K562 (cell line): ENCODE data around the gene CCDC124. TPM values are rescaled to one million over a fixed set of nuclear protein-coding genes. Genes with fewer than 3 reads are reported as not detected.

Source experiments
- CHAMP1 ChIP-seq: fragments of 450-650 bp; IDR thresholded peaks from 2 replicates; pipeline ENCODE4 v1.6.1; 2016; ENCODE audit warnings: mild to moderate bottlenecking
- ELF1 ChIP-seq: fragments of 200-800 bp; sonication (Bioruptor generic); IDR thresholded peaks from 2 replicates; pipeline ENCODE4 v1.6.1; 2016; ENCODE audit warnings: missing genetic modification characterization, missing compliant biosample characterization
- FOXM1 ChIP-seq, 2 experiments: fragments of 450-650 bp in 1 of 2; sonication (generic) in 1 of 2; formaldehyde crosslinking in 1 of 2; IDR thresholded peaks; 2 replicates each; pipeline versions ENCODE4 v1.6.1 to v1.9.0; 2017 to 2022; ENCODE audit warnings: low read depth in 2 of 2, mild to moderate bottlenecking in 2 of 2, missing genetic modification reagents in 1 of 2, moderate library complexity in 1 of 2
- PATZ1 ChIP-seq: fragments of 250-450 bp; sonication (Bioruptor Pico); IDR thresholded peaks from 2 replicates; pipeline ENCODE4 v1.5.0; 2020; ENCODE audit warnings: mild to moderate bottlenecking, borderline replicate concordance
- RAD21 ChIP-seq, 2 experiments: fragments of 250-450 bp in 1 of 2; fragments of 450-650 bp in 1 of 2; sonication (Bioruptor Pico) in 1 of 2; formaldehyde crosslinking in 1 of 2; IDR thresholded peaks in 1 of 2; conservative IDR thresholded peaks in 1 of 2; 2 replicates each; pipeline versions ENCODE4 v1.4.0 to v1.8.0; 2020 to 2022; ENCODE audit warnings: mild to moderate bottlenecking in 2 of 2, moderate library complexity in 1 of 2
- UBTF ChIP-seq, 2 experiments: IDR thresholded peaks; 2 replicates each; pipeline ENCODE4 v1.6.1; 2012; ENCODE audit warnings: improper control_type of control experiment in 2 of 2, low read depth in 2 of 2, low read length in 2 of 2, borderline replicate concordance in 1 of 2
- WHSC1 ChIP-seq: IDR thresholded peaks from one replicate; pipeline ENCODE4 v1.6.1; 2012; ENCODE audit warnings: low read length, control low read depth, inconsistent platforms
- ZNF165 ChIP-seq: fragments of 250-450 bp; sonication (Bioruptor Pico); IDR thresholded peaks from 2 replicates; pipeline ENCODE4 v1.4.0; 2020; ENCODE audit warnings: borderline replicate concordance
- ZNF232 ChIP-seq: sonication (generic); formaldehyde crosslinking; IDR thresholded peaks from 2 replicates; pipeline ENCODE4 v1.8.0; 2022; ENCODE audit warnings: mild to moderate bottlenecking, missing genetic modification reagents
- ZNF41 ChIP-seq: fragments of 250-450 bp; sonication (Bioruptor Pico); conservative IDR thresholded peaks from 2 replicates; pipeline ENCODE4 v1.4.0; 2020; ENCODE audit warnings: mild to moderate bottlenecking
- ZNF507 ChIP-seq: conservative IDR thresholded peaks from 2 replicates; pipeline ENCODE4 v1.6.1; 2017; ENCODE audit warnings: missing genetic modification characterization, missing compliant biosample characterization
- polyA plus RNA-seq, 8 experiments: library from polyadenylated mRNA; depleted of rRNA in 4 of 8; stranded (reverse) in 5 of 8; unstranded in 3 of 8; fragments of >200 nt; fragmentation: Nextera tagmentation in 2 of 8; fragmentation: Illumina TruSeq in 1 of 8; extraction: Ambion mirVana in 2 of 8; extraction: Trizol in 1 of 8; gene quantifications; 2 replicates each; pipeline versions ENCODE4 v1.2.1 to v1.2.3, GENCODE V29; 2011 to 2014; ENCODE audit warnings: inconsistent platforms in 1 of 8, missing spikeins in 1 of 8
- total RNA-seq, 7 experiments: library from RNA; depleted of rRNA in 6 of 7; stranded (reverse); fragments of >200 nt in 6 of 7; fragmentation: Illumina TruSeq in 2 of 7; extraction: Trizol in 2 of 7; gene quantifications; 2 replicates each; pipeline versions ENCODE4 v1.2.1 to v1.2.3, GENCODE V29; 2011 to 2021; ENCODE audit warnings: low replicate concordance in 1 of 7

The CCDC124 gene
- total and polyA plus RNA-seq, 9 of the 15 experiments (the other 6 are each of a cell fraction or from before 2014, with no cell fraction given) = 5.8 to 234 (median 40.1) TPM

GRCh38 chr19:17938092-17938845 is 5.5 kb downstream of the CCDC124 start (continued):
- peak; percentile 96 to 97 for TF ChIP-seq RAD21 (CRISPR knock-in tag; conservative IDR thresholded peaks at IDR 0.05 in 1 of 2, IDR thresholded peaks at IDR 0.05 in 1 of 2)
- TF ChIP-seq ZNF41 = no peak
- no peak for TF ChIP-seq FOXM1 (IDR thresholded peaks at IDR 0.05; ENCODE audit: low read depth)
- TF ChIP-seq FOXM1 (CRISPR knock-in tag; IDR thresholded peaks at IDR 0.05; ENCODE audit: low read depth) = no peak
- TF ChIP-seq CHAMP1 = no peak
- TF ChIP-seq ZNF165 (CRISPR knock-in tag) = no peak
- no peak for TF ChIP-seq PATZ1 (CRISPR knock-in tag)
- no peak for TF ChIP-seq WHSC1
- TF ChIP-seq UBTF (IDR thresholded peaks at IDR 0.05; ENCODE audit: borderline replicate concordance in 1 of 2, low read depth in 2 of 2, low read length in 2 of 2) = no peak
- TF ChIP-seq ZNF507 = no peak
- TF ChIP-seq ELF1 (tag) = no peak
- no peak for TF ChIP-seq ZNF232 (CRISPR knock-in tag)
